NCI-H69 (cell line): ENCODE measurements around the gene ASB16.
A peak's percentile ranks its signal among the peaks of the same experiment; 100 is the strongest.
"Not testable (repeated sequence)": the region's sequence is repeated elsewhere in the genome, so short reads cannot be mapped to it uniquely, and the experiment has no call there.

Experiments
- DNase-seq: peaks from one replicate; lab custom pipeline; 2025; lab: John Stamatoyannopoulos, UW

ASB16 gene, protein sequence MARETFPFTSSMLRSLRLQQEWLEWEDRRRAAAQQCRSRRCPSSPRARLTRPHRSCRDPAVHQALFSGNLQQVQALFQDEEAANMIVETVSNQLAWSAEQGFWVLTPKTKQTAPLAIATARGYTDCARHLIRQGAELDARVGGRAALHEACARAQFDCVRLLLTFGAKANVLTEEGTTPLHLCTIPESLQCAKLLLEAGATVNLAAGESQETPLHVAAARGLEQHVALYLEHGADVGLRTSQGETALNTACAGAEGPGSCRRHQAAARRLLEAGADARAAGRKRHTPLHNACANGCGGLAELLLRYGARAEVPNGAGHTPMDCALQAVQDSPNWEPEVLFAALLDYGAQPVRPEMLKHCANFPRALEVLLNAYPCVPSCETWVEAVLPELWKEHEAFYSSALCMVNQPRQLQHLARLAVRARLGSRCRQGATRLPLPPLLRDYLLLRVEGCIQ

DNA sequence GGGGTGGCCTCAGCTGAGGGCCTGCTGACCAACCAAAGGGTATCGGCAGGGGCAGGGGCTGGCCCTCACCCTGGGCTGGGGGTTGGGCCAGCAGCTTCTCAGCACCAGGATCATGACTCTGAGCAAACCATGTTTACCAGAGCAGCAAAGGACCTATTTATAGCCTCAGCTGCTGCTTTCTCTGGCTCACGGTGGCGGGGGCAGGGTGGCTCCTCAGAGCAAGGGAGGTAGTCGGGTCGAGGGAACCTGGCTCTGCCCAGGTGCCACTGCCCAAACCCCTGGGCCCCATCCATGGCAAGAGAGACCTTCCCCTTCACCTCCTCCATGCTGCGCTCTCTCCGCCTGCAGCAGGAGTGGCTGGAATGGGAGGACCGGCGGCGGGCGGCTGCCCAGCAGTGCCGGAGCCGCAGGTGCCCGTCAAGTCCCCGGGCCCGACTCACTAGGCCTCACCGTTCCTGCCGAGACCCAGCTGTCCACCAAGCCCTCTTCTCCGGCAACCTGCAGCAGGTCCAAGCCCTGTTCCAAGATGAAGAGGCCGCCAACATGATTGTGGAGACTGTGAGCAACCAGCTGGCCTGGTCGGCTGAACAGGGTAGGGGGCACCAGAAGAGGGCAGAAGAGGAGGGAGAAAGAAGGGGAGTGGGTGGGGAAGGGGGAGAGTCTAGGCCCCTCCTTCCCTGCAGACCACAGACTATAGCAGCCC, at the start of gene ASB16:
Gene ASB16, plus strand, starts transcription at position 206 of the 703 bp plus-strand sequence. Its CDS starts 86 bp downstream, at position 292.
- DNase-seq, result peak; percentile 31

DNA sequence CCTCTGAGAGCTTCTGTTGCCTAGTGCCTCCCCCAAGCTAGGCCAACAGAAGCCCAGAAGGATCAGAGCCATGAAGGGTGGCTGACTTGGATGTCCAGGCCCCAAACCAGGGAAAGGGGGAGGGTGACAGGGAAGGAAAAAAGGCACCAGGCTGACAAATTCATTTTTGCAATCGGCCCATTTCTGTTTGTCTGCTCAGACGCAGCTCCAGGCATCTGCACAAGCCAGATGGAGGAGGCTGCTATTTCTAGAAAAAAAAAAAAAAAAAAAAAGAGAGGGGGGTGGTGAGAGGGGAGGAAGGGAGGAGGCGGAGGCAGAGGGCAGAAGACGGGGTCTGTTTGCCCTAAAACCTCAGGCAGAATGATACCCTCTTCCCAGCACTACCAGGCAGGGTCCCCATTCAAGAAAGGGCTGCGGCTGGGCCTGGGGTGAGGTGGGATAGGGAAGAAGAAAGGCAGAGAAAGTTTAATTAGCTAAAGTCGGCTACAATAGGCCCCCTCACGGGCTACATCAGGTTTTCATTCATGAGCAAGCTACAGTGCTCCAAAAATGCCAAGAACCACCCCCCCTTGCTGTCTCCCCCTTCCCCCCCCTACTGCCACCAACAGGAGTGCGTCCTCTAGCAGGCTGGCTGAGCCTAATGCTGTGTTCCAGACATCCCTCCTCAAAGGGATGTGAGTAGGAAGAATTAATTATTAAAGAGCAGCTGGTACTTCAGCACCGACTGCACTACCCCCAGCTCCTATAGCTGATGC, 49.5 kb upstream of the ASB16 start:
- no peak for DNase-seq

DNA sequence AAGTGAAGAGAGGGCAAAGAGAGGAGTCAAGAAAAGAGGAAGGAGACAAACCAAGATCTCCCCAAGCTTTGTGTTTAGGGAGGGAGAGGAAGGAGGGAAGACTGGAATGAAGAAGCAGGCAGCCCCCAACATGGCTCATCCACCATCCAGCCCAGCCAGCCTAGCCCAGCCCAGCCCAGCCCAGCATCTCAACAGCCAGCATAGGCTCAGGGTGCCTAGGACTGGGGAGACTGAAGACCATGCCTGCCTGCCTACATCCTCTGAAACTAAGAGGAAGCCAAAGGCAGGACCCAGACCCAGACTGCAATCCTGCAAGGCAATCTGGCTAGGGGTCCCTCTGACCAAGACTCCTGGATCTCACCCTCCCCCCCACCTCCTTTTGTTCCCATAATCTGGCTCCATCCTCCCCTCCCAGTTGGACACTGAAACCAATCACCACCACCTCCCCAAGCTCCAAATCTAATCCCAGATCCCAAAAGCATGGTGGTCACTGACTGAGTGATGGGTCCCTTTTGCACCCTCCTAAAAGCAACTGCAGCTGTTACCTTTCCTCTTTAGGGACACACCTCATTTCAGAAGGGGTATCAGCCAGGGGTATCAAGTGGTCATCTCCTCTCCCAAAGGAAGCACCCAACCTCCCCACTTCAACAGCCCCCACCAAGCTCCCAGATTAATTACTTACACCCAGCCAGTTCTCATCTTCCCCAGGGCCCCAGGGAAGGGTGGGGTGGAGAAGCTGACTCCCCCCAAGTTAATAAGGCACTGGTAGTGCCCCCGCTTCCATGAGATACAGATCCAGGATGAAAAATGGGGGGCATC, 48.3 kb upstream of the ASB16 start:
- no peak for DNase-seq

DNA sequence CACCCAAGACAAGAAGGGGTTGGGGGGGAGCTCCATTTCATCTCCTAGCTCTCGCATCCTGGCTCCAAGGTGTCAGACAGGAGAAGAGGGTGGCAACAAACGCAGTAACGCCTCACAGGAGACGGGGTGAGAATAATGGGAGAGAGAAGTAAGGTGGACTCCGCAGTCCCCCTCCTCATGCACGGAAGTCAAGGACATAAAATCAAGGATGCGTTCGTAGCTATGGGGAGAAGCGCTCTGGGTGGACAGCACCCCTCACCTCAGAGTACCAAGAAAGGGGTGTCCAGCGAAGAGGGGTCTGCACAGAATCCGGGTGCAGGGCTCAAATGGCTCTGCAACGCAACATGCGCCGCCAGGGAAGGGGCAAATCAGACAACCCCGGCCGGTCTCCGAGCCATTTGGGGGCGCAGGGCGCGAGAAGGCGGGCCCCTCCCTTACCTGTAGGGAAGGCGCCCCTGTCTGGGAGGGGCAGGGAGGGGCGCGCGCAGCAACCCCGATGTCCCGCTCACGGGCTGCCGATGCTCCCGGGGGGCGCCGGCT, 47.6 kb upstream of the ASB16 start:
- DNase-seq, result peak; percentile 51

- DNase-seq, result peak; percentile 98
Measured at GRCh38 chr17:44123356-44124117, 47.0 kb upstream of the ASB16 start, which contains the start of gene HDAC5. Gene HDAC5, minus strand, starts transcription at chr17:44123641. Its CDS starts 6,126 bp downstream, at chr17:44117515.

- DNase-seq, result no peak
Measured at GRCh38 chr17:44124118-44124438, 46.4 kb upstream of the ASB16 start.

- no peak for DNase-seq
Measured at GRCh38 chr17:44128383-44128782, 42.1 kb upstream of the ASB16 start.

GRCh38 chr17:44130693-44131349, 39.7 kb upstream of the ASB16 start:
- no peak for DNase-seq

DNA sequence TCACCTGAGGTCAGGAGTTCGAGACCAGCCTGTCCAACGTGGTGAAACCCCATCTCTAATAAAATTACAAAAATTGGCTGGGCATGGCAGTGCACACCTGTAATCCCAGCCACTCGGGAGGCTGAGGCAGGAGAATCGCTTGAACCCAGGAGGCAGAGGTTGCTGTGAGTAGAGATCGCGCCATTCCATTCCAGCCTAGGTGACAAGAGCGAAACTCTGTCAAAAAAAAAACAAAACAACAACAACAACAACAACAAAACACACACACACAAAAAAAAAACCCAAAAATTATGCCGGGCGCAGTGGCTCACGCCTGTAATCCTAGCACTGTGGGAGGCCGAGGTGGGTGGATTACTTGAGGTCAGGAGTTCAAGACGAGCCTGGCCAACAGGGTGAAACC, 39.1 kb upstream of the ASB16 start:
- not testable (repeated sequence) for DNase-seq

GRCh38 chr17:44132275-44132821, 38.2 kb upstream of the ASB16 start:
- no peak for DNase-seq

- DNase-seq, result no peak
Measured at GRCh38 chr17:44133918-44134476, 36.5 kb upstream of the ASB16 start.

- no peak for DNase-seq
Measured at GRCh38 chr17:44134752-44135568, 35.5 kb upstream of the ASB16 start.

DNA sequence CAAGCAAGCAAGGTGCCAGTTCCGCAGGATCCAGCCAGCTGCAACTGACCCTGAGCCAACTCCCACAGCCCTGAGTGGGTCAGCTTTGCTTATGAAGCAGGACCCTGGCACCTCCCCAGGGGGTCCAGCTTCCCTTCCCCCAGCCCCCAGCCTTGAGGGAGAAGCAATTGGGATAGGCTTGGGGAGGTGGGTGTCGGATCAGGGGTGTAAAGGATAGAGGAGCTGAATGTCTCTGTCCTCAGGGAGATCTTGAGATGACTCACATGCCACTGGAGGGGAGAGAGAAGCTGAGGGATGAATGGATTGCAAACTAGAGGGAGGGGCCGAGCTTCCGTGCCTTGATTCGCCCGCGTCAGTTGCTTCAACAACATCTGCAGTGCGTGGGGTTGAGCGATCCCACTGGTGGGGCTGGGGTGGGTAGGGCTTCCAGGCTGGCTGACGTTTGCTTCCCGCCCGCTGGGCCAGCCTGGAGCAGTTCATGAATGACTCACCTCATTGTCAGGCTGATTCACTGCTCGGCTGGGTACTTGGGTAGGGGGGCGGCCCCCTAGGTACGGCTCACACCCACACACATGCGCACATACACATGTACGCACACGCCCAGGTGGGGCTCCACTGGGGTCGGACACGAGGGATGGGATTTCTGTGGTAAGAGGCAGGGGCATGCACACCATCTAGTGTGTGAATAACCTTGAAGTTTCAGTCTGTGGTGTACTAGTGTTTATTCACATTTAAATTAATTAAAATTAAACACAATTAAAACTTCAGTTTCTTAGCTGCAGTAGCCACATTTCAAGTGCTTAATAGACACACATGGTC, 32.4 kb upstream of the ASB16 start:
- DNase-seq, result peak; percentile 96

- not testable (repeated sequence) for DNase-seq
Measured at GRCh38 chr17:44143921-44144320, 26.6 kb upstream of the ASB16 start.

GRCh38 chr17:44144966-44145739, 25.4 kb upstream of the ASB16 start:
- DNase-seq, result no peak

DNA sequence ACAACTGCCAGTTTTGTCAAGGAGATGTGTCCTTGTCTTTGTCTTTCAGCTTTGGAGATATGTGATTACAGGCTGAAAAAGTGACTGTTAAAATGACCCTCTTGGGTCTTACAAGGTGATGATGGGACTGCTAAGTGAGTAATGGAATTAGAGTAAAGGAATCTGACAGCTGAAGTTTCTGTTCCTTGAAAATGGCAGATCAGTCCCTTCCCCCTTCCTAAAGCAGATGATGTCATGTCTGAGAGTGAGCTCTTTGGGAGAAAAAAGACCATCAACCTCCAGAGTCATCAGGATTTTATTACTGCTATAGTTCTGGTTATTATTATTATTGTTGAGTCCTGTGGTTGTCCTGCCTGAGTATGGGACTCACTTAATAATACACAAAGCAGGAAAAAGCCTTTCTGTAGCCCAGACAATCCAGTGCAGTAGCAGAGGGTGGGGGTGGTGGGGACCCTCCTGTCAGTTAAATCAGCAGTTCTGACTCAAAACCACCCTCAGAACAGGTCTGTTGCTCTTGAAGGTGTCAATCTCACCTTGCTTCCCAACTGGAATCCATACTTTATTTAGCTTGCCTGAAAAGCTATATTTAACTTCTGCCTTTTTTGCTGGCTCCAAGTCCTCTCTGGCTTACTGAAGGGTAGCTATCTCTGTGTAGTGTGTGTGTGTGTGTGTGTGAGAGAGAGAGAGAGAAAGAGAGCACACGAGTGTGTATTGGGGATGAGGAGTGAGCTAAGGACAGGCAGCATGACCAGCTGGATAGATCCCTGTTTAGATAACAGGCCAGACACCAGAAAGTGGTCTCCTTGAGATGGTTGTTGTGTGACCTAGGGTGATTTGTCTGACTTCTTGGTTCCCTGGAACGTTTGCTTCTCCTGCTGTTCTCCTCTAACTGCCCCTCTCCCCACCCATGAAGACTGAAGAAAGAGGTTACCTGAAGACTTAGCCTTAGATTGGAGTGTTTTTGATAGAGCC, 23.8 kb upstream of the ASB16 start:
- no peak for DNase-seq
